Measurements from ENCODE around the gene DAPP1.

The DAPP1 gene

DNA sequence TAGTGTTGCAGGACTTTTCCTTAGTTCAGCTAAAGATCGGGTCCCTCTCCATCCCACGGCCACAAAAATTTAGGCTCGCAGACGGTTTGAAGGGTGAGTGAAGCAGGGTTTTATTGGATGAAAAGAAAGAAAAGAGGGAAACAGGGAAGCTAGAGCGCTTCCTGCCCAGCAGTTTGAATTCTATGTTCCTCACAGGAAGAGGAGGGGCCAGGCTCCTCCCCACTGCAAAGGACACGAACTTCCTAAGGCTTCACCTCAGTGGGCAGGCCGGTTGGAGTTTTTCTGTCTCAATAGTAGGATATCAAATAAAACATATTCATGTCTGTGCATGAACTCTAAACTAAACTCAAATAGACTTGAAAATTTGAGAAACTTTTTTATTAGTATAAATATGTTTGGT, 27.4 kb downstream of the DAPP1 start:
- no peak overlapping the region for H3K4me2 ChIP-seq (ENCODE audit: insufficient read depth, low read length, poor library complexity, severe bottlenecking)
- no peak overlapping the region for H3K18ac ChIP-seq (ENCODE audit: low read length)
- WGBS, 2 donors (ENCODE audit: extremely low coverage in 2 of 2, insufficient read length in 2 of 2, insufficient replicate concordance in 1 of 2): no CpG with 5 or more reads among the region's 7 CpGs
- no peak overlapping the region for H3K14ac ChIP-seq (ENCODE audit: low read length)
- H3K23ac ChIP-seq (ENCODE audit: low read depth, low read length, poor library complexity): no peak overlapping the region
- H3K4me3 ChIP-seq (ENCODE audit: low read length in 2 of 2): no peak overlapping the region
- no peak overlapping the region for H3K4ac ChIP-seq (ENCODE audit: low read length)
- H3K36me3 ChIP-seq (replicated peaks in 1 of 2; ENCODE audit: control insufficient read depth in 2 of 2, insufficient read depth in 2 of 2, low read length in 2 of 2): no peaks in the 10 kb centered on the region
- no peak overlapping the region for H4K91ac ChIP-seq (ENCODE audit: low read depth, low read length, poor library complexity)
- peak overlapping the region; percentile 75 for H2AFZ ChIP-seq (ENCODE audit: low read length)
- H2AK5ac ChIP-seq (ENCODE audit: low read depth, low read length): no peak overlapping the region
- DNase-seq (ENCODE audit: low spot score): no peak
- H3K4me1 ChIP-seq (ENCODE audit: control insufficient read depth in 2 of 2, insufficient read depth in 1 of 2, low read depth in 1 of 2, low read length in 2 of 2): peaks cover 2 to 10% of the 10 kb centered on the region in 2 donors
- no peak overlapping the region for H3K9ac ChIP-seq (ENCODE audit: low read depth, low read length, poor library complexity)
- no peak overlapping the region for H2BK5ac ChIP-seq (ENCODE audit: low read length)
- H4K8ac ChIP-seq (ENCODE audit: low read depth, low read length): no peak overlapping the region
- H3K79me1 ChIP-seq (ENCODE audit: low read depth, low read length): no peaks in the 10 kb centered on the region
- no peaks in the 10 kb centered on the region for H3K9me3 ChIP-seq (replicated peaks in 1 of 2; ENCODE audit: control insufficient read depth in 2 of 2, insufficient read depth in 1 of 2, low read depth in 1 of 2, low read length in 2 of 2)
- H2BK15ac ChIP-seq (ENCODE audit: low read length): no peak overlapping the region
- no peak overlapping the region for H2BK120ac ChIP-seq (ENCODE audit: low read depth, low read length)
- H2BK12ac ChIP-seq (ENCODE audit: low read length): no peak overlapping the region
- no peaks in the 10 kb centered on the region for H3K27me3 ChIP-seq (ENCODE audit: control insufficient read depth in 3 of 3, insufficient read depth in 3 of 3, low read depth in 1 of 3, low read length in 3 of 3)
- H3K27ac ChIP-seq (replicated peaks; ENCODE audit: low read length): no peak overlapping the region

DNA sequence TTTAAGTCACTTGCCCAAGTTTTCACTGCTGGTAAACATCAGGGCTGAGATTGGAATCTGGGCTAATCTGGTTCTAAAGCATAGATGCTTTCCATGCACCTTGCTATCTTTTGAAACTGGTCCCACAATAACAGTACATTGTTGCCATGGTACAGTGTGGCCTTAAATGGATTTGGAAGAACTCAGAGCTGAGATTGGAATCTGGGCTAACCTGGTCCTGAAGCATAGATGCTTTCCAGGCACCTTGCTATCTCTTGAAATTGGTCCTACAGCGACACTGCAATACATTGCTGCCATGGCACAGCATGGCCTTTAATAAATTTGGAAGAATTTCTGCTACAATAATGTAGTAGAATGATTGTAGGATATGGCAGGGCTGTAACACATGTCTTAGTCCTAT, 28.6 kb downstream of the DAPP1 start:
- Histone ChIP-seq H2AFZ (ENCODE audit: low read length) (peak overlapping the region; percentile 51), H3K18ac (ENCODE audit: low read length) (no peak overlapping the region), H4K8ac (ENCODE audit: low read depth, low read length) (no peak overlapping the region), H3K23ac (ENCODE audit: low read depth, low read length, poor library complexity) (no peak overlapping the region), H3K9me3 (replicated peaks in 1 of 2; ENCODE audit: control insufficient read depth in 2 of 2, insufficient read depth in 1 of 2, low read depth in 1 of 2, low read length in 2 of 2) (no peaks in the 10 kb centered on the region), H2BK15ac (ENCODE audit: low read length) (no peak overlapping the region), H4K91ac (ENCODE audit: low read depth, low read length, poor library complexity) (no peak overlapping the region), H3K4me2 (ENCODE audit: insufficient read depth, low read length, poor library complexity, severe bottlenecking) (no peak overlapping the region), H2AK5ac (ENCODE audit: low read depth, low read length) (no peak overlapping the region), H3K36me3 (replicated peaks in 1 of 2; ENCODE audit: control insufficient read depth in 2 of 2, insufficient read depth in 2 of 2, low read length in 2 of 2) (no peaks in the 10 kb centered on the region), H2BK12ac (ENCODE audit: low read length) (no peak overlapping the region), H3K79me1 (ENCODE audit: low read depth, low read length) (no peaks in the 10 kb centered on the region), H3K27me3 (ENCODE audit: control insufficient read depth in 3 of 3, insufficient read depth in 3 of 3, low read depth in 1 of 3, low read length in 3 of 3) (no peaks in the 10 kb centered on the region), H3K4me3 (ENCODE audit: low read length in 2 of 2) (no peak overlapping the region), H2BK5ac (ENCODE audit: low read length) (no peak overlapping the region), H3K4me1 (ENCODE audit: control insufficient read depth in 2 of 2, insufficient read depth in 1 of 2, low read depth in 1 of 2, low read length in 2 of 2) (peaks cover 2 to 10% of the 10 kb centered on the region in 2 donors), H3K9ac (ENCODE audit: low read depth, low read length, poor library complexity) (no peak overlapping the region), H3K14ac (ENCODE audit: low read length) (no peak overlapping the region), H3K27ac (replicated peaks; ENCODE audit: low read length) (no peak overlapping the region), H2BK120ac (ENCODE audit: low read depth, low read length) (no peak overlapping the region), H3K4ac (ENCODE audit: low read length) (no peak overlapping the region)
- DNase-seq (ENCODE audit: low spot score): no peak
- WGBS, 2 donors (ENCODE audit: extremely low coverage in 2 of 2, insufficient read length in 2 of 2, insufficient replicate concordance in 1 of 2): no CpG with 5 or more reads among the region's 1 CpG

DNA sequence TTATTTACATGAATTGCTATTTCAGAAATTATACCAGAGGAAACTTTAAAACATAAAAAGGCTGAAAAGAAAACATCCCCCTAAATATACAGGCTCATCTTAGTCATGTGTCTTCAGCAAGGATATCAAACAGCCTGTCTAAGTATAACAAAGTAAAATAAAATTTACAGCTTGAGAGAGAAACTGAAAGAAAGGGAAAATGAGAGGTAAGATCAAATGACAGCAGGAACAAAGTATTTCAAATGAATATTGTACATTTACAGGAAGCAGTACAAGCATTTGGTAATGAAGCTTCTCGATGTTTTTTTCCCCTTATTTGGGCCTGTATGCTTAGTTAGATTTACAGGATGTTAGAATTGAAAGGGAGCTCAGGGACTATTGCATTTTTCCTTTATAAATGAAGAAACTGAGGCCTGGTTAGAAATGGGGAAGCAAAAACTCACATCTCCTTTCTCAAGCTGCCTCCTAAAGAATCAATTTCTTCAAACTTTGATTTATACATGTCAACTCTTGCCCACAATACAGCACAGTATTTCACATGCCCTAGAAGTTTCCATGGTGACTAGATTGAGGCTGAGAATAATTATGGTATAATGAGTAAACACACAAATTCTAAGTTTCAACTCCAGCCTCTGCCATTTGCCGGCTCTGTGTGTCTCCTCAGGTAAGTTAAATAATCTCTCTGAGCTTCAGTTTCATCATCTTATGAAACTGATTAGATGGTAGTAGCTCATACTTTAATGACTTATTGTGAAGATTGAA, 29.3 kb downstream of the DAPP1 start:
- Histone ChIP-seq H3K23ac (ENCODE audit: low read depth, low read length, poor library complexity) (no peak overlapping the region), H2BK12ac (ENCODE audit: low read length) (no peak overlapping the region), H3K9me3 (replicated peaks in 1 of 2; ENCODE audit: control insufficient read depth in 2 of 2, insufficient read depth in 1 of 2, low read depth in 1 of 2, low read length in 2 of 2) (no peaks in the 10 kb centered on the region), H2BK15ac (ENCODE audit: low read length) (no peak overlapping the region), H3K4me1 (ENCODE audit: control insufficient read depth in 2 of 2, insufficient read depth in 1 of 2, low read depth in 1 of 2, low read length in 2 of 2) (peaks cover 2 to 10% of the 10 kb centered on the region in 2 donors), H2AFZ (ENCODE audit: low read length) (peak overlapping the region; percentile 51), H3K36me3 (replicated peaks in 1 of 2; ENCODE audit: control insufficient read depth in 2 of 2, insufficient read depth in 2 of 2, low read length in 2 of 2) (no peaks in the 10 kb centered on the region), H3K4ac (ENCODE audit: low read length) (no peak overlapping the region), H3K79me1 (ENCODE audit: low read depth, low read length) (no peaks in the 10 kb centered on the region), H2AK5ac (ENCODE audit: low read depth, low read length) (no peak overlapping the region), H2BK5ac (ENCODE audit: low read length) (no peak overlapping the region), H3K27ac (replicated peaks; ENCODE audit: low read length) (no peak overlapping the region), H3K4me3 (ENCODE audit: low read length in 2 of 2) (no peak overlapping the region), H3K27me3 (ENCODE audit: control insufficient read depth in 3 of 3, insufficient read depth in 3 of 3, low read depth in 1 of 3, low read length in 3 of 3) (no peaks in the 10 kb centered on the region), H3K18ac (ENCODE audit: low read length) (no peak overlapping the region), H3K4me2 (ENCODE audit: insufficient read depth, low read length, poor library complexity, severe bottlenecking) (no peak overlapping the region), H3K9ac (ENCODE audit: low read depth, low read length, poor library complexity) (no peak overlapping the region), H3K14ac (ENCODE audit: low read length) (no peak overlapping the region), H4K91ac (ENCODE audit: low read depth, low read length, poor library complexity) (no peak overlapping the region), H2BK120ac (ENCODE audit: low read depth, low read length) (no peak overlapping the region), H4K8ac (ENCODE audit: low read depth, low read length) (no peak overlapping the region)
- no CpG with 5 or more reads among the region's 2 CpGs for WGBS, 2 donors (ENCODE audit: extremely low coverage in 2 of 2, insufficient read length in 2 of 2, insufficient replicate concordance in 1 of 2)
- no peak for DNase-seq (ENCODE audit: low spot score)

DNA sequence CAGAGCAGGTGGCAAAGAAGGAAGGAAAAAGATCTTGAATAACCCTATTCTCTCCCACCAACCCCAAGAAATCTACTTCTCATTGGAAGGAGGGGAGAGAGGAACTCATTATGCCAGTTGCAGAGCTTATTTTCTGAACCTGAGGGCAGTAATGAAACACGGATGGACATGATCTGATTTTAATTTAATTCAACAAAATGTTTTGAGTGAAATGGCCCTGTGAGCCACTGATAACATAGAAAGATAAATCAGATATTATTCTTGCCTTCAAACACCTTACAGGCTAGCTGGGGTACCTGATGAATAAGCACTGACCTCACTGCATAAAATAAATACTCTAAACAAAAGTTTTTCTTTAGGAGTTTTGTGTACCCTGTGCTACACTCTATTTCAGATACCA, 30.3 kb downstream of the DAPP1 start:
- no peaks in the 10 kb centered on the region for H3K27me3 ChIP-seq (ENCODE audit: control insufficient read depth in 3 of 3, insufficient read depth in 3 of 3, low read depth in 1 of 3, low read length in 3 of 3)
- H3K9me3 ChIP-seq (replicated peaks in 1 of 2; ENCODE audit: control insufficient read depth in 2 of 2, insufficient read depth in 1 of 2, low read depth in 1 of 2, low read length in 2 of 2): no peaks in the 10 kb centered on the region
- no peak overlapping the region for H3K27ac ChIP-seq (replicated peaks; ENCODE audit: low read length)
- H2BK5ac ChIP-seq (ENCODE audit: low read length): no peak overlapping the region
- DNase-seq (ENCODE audit: low spot score): no peak
- H3K9ac ChIP-seq (ENCODE audit: low read depth, low read length, poor library complexity): no peak overlapping the region
- H3K36me3 ChIP-seq (replicated peaks in 1 of 2; ENCODE audit: control insufficient read depth in 2 of 2, insufficient read depth in 2 of 2, low read length in 2 of 2): no peaks in the 10 kb centered on the region
- no peak overlapping the region for H3K4me2 ChIP-seq (ENCODE audit: insufficient read depth, low read length, poor library complexity, severe bottlenecking)
- no peak overlapping the region for H3K18ac ChIP-seq (ENCODE audit: low read length)
- no peak overlapping the region for H3K4ac ChIP-seq (ENCODE audit: low read length)
- no peak overlapping the region for H2BK120ac ChIP-seq (ENCODE audit: low read depth, low read length)
- no peak overlapping the region for H3K4me3 ChIP-seq (ENCODE audit: low read length in 2 of 2)
- no peak overlapping the region for H2AFZ ChIP-seq (ENCODE audit: low read length)
- WGBS, 2 donors (ENCODE audit: extremely low coverage in 2 of 2, insufficient read length in 2 of 2, insufficient replicate concordance in 1 of 2): no CpG with 5 or more reads among the region's 1 CpG
- no peak overlapping the region for H2BK12ac ChIP-seq (ENCODE audit: low read length)
- no peak overlapping the region for H4K8ac ChIP-seq (ENCODE audit: low read depth, low read length)
- no peak overlapping the region for H2BK15ac ChIP-seq (ENCODE audit: low read length)
- H4K91ac ChIP-seq (ENCODE audit: low read depth, low read length, poor library complexity): no peak overlapping the region
- peaks cover 2 to 10% of the 10 kb centered on the region in 2 donors for H3K4me1 ChIP-seq (ENCODE audit: control insufficient read depth in 2 of 2, insufficient read depth in 1 of 2, low read depth in 1 of 2, low read length in 2 of 2)
- no peak overlapping the region for H3K23ac ChIP-seq (ENCODE audit: low read depth, low read length, poor library complexity)
- H3K79me1 ChIP-seq (ENCODE audit: low read depth, low read length): no peaks in the 10 kb centered on the region
- no peak overlapping the region for H2AK5ac ChIP-seq (ENCODE audit: low read depth, low read length)
- no peak overlapping the region for H3K14ac ChIP-seq (ENCODE audit: low read length)

All from neuronal stem cell (in vitro differentiated cells).